SKM-1 treated with dmso at 0.1 percent for 144 hours (cell line): ENCODE data around the gene UBA7.
"Not testable (repeated sequence)": the region's sequence is repeated elsewhere in the genome, so short reads cannot be mapped to it uniquely, and the experiment has no call there.

Experiments used
- DNase-seq: peaks from one replicate; lab custom pipeline; 2025; ENCODE audit not compliant: unreplicated experiment; lab: John Stamatoyannopoulos, UW

The UBA7 gene

DNA sequence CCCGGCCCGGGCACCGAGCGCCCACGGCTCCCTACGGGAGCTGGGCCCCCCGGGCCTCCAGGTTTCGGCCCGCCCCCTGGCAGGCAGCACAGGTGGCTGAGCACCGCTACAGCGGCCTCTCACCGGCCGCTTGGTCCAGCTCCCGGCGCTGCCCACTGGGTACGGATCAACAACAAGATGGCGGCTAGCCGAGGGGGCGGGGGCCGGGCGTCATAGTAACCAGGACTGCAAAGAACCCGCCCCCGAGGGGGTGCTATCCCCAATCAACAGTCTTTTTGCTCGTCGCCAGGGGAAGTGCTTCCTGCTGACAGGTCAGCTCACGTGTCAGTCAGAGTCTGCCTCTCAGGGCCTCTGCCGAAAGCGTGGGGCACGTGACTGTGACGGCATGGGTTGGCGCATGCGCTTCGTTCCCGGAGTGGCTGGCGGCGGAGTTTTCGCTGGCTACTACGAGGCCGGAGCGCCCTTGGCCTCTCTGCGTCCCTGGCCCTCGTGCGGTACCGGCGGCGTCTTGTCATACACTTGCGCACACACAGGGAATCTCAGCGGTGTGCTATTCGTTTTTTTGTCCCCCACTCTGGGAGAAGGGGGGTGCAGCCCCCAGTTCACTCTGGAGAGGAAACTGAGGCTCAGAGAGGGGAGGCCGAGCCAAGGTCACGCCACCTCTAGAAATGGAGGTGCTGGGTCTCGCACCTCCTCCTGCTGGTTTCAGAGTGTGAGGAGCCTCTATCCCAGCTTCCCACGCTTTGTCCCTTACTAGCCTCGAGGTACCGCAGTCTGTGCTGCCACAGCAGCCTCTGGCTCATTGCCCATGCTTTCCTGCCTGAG, 27.2 kb downstream of the UBA7 start, which contains the start of gene IP6K1:
Gene IP6K1, minus strand, starts transcription at position 186 of the 825 bp plus-strand sequence. CDS start 38,502 bp downstream, outside the sequence.
- DNase-seq = peak; percentile 99

DNA sequence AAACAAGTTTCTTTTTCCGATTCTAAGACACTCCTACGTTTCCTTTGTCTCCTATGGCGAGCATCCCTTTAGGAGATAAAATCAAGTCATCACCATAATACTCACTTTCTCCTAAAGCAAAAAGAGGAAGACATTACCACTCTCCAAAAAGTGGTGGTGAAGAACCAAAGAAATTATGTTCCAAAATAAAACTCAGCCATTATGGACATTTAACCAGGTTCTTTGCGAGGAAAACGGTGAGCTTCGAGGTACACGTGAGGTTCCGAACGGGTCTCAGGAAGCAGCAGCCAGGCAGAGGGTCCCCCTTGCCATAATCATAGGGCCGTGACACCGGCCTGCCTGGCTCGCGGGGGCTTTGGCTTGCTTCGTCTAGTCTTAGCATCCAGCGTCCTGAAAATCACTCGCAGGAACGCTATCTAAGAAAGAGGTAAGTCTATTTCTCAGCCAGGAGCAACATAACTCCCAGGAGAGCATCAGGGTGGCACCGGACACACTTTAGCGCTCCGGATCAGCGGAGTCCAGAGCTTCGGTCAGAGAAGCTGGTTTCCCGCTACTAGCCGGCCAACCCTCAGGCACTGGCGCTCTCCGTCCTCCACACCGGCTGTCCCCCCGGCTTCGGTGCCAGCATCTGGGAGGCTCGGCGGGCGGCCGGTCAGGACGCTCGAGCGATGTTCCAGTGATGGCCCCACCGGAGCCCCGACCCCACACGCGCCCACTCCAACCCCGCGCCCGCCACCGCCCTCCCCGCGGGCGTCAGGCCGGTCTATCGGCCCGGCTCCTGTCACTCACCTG, 28.0 kb downstream of the UBA7 start:
- no peak for DNase-seq

DNA sequence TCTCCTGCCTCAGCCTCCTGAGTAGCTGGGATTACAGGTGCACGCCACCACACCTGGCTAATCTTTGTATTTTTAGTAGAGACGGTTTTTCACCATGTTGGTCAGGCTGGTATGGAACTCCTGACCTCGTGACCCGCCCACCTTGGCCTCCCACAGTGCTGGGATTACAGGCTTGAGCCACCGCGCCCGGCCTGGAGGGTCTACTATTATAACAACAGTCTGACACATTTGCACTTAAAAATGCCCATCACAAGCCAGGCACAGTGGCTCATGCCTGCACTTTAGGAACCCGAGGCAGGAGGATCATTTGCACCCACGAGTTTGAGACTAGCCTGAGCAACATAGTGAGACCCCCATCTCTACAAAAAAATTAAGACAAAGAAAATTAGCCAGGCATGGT, 31.5 kb downstream of the UBA7 start:
- not testable (repeated sequence) for DNase-seq

DNA sequence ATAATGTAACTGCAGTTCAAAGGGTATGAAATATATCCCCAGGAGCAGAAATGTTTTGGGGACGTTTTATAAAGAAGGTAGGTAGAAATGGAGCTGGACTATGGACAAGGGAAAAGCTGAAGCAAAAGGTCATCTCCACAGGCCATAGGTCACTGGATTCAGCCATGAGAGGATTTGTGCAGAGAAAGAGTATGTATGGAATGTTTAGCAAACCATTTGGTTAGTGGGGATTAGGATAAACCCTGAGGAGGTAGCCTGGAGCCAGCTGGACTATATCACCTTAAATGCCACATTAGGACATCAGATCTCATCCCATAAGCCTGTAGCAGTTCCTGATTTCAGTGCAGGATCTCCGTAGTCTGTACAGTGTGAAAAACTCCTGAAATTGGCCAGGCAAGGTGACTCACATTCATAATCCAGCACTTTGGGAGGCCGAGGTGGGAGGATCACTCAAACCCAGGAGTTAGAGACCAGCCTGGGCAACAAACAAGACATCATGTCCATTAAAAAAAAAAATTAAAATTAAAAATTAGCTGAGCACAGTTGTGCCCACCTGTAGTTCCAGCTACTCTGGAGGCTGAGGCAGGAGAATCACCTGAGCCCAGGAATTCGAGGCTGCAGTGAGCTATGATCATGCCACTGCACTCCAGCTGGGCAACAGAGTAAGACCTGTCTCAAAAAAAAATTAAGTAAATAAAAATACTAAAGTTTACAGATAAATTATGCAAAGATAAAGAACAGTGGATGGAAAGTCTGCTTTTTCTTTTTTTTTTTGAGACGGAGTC, 32.1 kb downstream of the UBA7 start:
- no peak for DNase-seq

DNA sequence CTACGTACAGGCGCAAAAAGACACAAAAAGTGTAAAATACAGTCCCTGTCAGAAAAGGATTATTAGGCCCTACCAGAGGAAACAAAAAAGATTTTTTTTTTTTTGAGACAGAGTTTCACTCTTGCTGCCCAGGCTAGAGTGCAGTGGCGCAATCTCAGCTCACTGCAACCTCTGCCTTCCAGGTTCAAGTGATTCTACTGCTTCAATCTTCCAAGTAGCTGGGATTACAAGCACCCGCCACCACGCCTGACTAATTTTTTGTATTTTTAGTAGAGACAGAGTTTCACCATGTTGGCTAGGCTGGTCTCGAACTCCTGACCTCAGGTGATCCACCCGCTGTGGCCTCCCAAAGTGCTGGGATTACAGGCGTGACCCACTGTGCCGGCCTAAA, 32.8 kb downstream of the UBA7 start:
- DNase-seq = not testable (repeated sequence)

DNA sequence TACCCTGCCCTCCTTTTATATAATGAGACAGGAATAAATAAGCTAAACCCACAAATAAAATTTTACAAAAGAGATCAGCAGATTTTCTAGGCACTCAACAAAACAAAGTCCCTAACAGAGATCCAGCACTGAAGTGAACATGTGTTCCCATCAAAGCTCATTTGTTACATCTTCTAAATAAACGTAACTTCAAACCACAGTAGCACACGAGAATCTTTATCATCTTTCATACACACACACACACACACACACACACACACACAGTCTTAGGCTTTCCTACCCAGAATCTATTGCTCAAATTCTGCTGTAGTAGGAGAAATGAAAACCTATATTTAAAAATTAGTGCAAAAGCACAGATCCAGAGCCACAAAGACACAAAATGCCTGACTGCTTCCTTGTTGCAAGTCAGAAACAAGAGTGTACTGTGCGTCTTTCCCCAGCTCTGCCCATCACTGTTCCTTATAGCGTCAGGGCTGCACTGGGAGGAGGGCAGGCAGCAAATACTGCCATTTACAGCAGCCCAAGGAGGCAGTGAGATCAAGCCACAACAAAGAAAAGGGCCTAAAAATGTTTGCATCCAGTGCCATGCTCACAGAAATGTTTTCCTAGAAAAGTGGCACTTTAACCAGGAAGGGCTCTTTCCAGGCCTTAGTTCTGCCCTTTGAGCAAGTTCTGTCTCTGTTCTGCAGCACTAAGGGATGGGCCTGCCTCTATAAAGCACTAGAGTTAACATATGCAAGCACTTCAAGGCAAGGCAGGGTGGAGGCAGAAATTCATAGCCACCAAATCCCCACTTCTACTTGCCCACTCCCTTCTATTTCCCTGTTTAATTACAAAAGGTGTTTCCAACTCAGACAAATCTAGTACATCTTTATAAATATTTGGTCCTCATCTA, 33.4 kb downstream of the UBA7 start:
- DNase-seq = no peak

DNA sequence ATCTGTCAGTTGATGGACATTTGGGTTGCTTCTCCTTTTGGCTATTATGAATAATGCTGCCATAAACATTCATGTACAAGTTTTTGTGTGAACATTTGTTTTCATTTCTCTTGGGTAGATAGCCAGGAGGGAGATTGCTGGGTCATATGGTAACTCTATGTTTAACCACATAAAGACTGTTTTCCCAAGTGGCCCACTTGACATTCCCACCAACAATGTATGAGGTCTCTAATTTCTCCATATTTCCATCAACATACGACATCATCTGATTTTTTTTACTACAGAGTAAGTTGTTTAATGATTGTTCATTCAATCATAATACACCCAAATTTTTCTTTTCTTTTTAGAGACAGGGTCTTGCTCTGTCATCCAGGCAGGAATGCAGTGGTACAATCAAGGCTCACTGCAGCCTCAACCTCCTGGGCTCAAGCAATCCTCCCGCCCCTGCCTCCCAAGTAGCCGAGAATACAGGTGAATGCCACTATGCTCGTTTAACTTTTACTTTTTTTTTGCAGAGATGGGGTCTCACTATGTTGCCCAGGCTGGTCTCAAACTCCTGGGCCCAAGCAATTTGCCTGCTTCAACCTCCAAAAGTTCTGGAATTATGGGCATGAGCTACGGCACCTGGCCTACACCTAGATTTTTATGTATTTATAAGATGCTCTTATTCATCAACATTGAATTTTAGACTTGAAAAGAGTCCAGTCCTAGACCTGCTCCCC, 34.2 kb downstream of the UBA7 start:
- no peak for DNase-seq

DNA sequence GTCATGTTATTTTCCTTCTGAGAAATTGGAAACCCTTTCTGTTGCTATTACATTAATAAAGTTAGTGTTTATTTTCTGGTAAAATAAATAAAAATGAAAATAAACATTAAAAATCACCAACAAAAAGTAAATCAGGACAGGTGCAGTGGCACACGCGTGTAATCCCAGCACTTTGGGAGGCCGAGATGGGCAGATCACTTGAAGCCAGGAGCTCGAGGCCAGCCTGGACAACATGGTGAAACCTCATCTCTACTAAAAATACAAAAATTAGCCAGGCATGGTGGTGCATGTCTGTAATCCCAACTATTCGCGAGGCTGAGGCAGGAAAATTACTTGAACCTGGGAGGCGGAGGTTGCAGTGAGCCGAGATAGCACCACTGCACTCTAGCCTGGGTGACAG, 37.7 kb downstream of the UBA7 start:
- not testable (repeated sequence) for DNase-seq

DNA sequence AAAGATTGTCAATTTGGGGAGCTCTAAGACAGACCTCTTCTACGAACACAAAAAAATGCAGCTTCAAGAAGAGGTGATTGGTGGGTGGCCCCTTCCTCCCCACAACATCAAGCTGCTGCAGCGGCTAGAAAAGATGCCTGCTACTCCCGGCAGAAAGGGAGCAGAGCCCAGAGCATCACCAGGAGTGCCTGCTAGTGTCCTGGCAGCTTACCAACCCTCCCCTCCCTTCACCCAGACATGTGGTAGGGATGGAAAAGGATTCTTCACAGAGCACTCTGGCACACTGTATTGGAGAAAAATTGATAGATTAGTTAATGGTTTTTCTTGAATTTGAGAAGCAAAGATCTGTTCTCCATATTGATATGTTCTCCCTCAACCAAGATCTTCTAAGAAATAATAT, 38.2 kb downstream of the UBA7 start:
- DNase-seq = no peak

DNA sequence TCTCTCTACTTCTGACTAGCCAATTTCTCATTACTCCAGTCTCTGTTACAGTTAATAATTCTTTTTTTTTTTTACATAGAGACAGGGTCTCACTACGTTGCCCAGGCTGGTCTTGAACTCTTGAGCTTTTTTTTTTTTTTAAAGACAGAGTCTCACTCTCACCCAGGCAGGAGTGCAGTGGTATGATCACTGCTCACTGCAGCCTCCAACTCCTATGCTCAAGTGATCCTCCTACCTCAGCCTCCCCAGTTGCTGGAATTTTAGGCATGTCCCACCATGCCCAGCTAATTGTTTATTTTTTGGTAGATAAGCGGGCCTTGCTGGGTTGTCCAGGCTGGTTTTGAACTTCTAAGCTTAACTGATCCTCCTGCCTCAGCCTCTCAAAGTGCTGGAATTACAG, 41.0 kb downstream of the UBA7 start:
- DNase-seq = no peak

DNA sequence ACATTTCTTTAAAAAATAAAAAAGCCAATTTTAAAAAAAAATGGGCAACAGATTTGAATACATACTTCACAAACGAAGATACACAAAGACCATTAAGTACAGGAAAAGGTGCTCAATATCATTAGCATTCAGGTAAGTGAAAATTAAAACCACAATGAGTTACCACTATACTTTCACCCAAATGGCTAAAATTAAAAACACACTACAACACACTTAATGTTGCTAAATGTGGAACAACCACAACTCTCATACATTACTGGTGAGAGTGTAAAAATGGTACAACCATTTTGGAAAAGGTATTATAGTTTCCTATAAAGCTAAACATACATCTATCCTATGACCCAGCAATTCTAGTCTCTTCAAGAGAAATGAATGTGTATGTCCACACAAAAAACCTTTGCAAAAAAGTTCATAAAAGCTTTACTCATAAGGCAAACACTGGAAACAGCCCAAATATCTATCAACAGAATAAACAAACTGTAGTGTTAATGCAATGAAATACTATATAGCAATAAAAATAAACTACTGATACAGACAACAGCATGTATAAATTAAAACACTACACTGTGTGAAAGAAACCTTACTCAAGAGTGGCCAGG, 42.3 kb downstream of the UBA7 start:
- no peak for DNase-seq

DNA sequence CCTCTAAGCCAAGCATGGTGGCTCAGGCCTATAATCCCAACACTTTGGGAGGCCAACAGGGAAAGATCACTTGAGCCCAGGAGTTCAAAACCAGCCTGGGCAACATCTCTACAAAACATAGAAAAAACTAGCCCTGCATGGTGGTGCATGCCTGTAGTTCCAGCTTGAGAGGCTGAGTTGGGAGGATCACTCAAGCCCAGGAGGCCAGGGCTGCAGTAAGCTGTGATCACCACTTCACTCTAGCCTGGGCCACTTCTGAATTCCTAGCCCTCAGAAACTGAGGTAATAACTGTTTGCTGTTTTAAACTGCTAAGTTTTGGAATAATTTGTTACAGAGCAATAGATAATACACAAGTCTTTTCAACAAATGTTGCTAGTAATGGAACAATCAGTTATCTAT, 43.8 kb downstream of the UBA7 start:
- DNase-seq = no peak

DNA sequence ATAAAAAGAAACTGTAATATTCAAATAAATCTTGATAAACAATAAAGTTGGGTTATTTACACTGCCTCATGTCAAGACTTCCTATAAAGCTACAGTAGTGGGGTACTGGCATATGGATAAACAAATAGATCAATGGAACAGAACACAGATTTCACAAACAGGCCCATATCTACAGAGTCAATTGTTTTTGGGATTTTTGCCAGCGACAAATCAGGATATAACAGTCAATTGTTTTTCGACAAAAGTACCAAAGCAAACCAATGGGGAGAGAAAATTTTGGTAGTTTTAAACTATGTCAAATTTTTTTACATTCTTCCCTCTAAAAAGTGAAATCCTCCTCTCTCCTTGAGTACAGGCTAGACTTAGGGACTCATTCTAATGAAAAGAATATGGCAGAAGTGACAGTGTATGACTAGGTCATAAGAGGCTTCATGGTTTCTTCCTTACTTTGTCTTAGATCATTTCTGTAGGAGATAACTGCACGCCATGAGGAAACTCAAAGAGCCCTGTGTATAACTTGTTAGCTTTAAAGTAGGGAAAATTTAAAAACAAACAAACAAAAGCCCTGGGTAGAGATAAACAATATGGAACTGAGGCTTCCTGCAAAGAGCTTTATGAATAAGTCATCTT, 44.4 kb downstream of the UBA7 start:
- DNase-seq = no peak

DNA sequence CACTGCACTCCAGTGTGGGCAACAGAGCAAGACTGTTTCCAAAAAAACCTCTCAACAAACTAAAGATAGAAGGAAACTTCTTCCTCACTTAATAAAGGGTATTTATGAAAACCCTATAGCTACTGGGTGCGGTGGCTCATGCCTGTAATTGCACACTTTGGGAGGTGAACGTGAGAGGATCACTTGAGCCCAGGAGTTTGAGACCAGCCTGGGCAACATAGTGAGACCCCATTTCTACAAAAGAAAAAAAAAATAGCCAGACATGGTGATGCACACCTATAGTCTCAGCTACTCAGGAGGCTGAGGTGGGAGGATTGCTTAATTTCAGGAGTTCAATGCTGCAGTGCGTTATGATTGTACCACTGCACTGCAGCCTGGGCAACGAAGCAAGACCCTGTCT, 49.8 kb downstream of the UBA7 start:
- no peak for DNase-seq

DNA sequence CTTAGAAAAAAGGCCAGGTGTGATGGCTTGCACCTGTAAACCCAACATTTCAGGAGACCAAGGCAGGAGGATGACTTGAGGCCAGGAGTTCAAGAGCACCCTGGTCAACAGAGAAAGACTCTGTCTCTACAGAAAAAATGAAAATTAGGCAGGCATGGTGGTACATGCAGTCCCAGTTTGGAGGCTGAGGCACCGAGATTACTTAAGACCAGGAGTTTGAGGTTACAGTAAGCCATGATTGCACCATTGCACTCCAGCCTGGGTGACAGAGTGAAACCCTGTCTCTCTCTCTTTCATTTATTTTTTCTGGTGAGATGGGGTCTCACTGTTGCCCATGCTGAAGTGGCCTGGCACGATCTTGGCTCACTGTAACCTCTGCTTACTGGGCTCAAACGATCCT, 52.1 kb downstream of the UBA7 start:
- peak; percentile 6 for DNase-seq

DNA sequence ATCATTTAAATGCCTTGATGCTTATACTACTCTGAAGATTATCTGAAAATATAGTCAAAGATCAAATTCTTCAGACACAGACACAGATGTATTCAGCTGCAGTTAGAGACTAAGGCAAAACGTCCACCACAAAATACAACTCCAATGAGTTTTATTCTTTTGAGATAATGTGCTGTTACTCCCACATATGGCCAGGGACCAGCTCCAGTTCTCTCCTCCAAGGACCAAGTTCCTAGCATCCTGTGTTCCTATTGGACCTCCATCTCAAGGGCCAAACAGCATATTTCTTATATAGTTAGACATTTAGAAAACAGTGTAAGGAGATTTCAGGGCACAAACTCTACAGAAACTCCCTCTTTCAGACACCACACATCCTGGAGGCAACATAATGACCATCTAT, 54.5 kb downstream of the UBA7 start:
- DNase-seq = no peak

DNA sequence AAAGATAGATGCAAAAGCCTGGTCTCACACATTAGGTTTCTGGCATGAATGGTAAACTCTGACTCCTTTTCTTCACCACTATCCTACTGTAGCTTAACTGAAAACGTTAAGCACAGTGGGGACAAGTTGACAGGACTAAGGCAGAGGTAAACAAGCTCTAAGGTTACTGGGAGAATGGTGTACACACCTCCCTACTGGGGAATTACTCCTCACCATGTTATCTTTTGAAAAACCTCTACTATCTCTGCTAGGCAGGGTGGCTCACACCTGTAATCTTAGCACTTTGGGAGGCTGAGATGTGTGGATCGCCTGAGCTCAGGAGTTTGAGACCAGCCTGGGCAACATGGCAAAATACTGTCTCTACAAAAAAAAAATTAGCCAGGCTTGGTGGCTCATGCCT, 56.6 kb downstream of the UBA7 start:
- no peak for DNase-seq

DNA sequence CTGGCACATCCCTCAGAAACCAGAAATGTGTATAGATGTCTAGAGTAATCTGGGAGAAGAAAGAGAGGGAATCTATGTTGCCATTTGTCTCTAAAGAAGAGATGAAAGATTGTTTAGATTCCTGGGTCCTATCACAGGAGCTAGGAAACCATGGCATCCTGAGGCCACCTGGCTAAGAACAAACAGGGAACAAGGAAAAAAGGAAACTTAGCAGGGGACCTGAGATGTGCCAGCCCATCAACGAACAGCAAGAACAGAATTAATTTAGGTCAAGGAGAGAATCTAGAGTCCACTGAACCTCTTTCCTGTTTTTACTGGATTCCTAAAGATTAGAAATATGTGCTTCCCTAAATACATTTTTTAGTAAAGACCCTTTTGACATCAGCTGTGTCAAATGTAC, 57.7 kb downstream of the UBA7 start:
- DNase-seq = no peak
